ENCODE measurements around the gene SLC35E1. TPM values are rescaled to one million over a fixed set of nuclear protein-coding genes. Genes with fewer than 3 reads are reported as not detected.
A peak's percentile ranks its signal among the peaks of the same experiment; 100 is the strongest.

SLC35E1 gene
- total RNA-seq, 1 experiment from 2014 or later: 49.1 TPM

- peak; percentile 38 for ATAC-seq
- H3K9me2 ChIP-seq (ENCODE audit: insufficient read depth): no peaks in the 10 kb centered on the region
- H3K27me3 ChIP-seq (ENCODE audit: insufficient read depth, low read length): no peaks in the 10 kb centered on the region
- H3K4me3 ChIP-seq (replicated peaks in 1 of 2; ENCODE audit: low read depth in 1 of 2, low read length in 2 of 2): peak overlapping the region; percentile 81 to 89
- no peak for TF ChIP-seq CBX3 (IDR thresholded peaks at IDR 0.05; ENCODE audit: low read depth)
- no peak for TF ChIP-seq EZH2 (IDR thresholded peaks at IDR 0.05)
- no peak for TF ChIP-seq RAD21 (IDR thresholded peaks at IDR 0.05; ENCODE audit: low read depth)
- TF ChIP-seq EGR1 (IDR thresholded peaks at IDR 0.05; ENCODE audit: low read depth): no peak
- TF ChIP-seq REST (IDR thresholded peaks at IDR 0.05; ENCODE audit: low read depth): no peak
- no peak for TF ChIP-seq ELF1 (IDR thresholded peaks at IDR 0.05; ENCODE audit: borderline replicate concordance, low read depth)
- no peak for TF ChIP-seq CEBPB (IDR thresholded peaks at IDR 0.05; ENCODE audit: low read depth)
- TF ChIP-seq POLR2A (IDR thresholded peaks at IDR 0.05; ENCODE audit: borderline replicate concordance, extremely low read depth, insufficient read depth, insufficient read length): no peak
- no peak for TF ChIP-seq ZFX (IDR thresholded peaks at IDR 0.05)
- no peak for TF ChIP-seq POLR2AphosphoS5 (IDR thresholded peaks at IDR 0.05; ENCODE audit: low read depth, low read length)
- TF ChIP-seq, protein P1, sequence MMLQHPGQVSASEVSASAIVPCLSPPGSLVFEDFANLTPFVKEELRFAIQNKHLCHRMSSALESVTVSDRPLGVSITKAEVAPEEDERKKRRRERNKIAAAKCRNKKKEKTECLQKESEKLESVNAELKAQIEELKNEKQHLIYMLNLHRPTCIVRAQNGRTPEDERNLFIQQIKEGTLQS (IDR thresholded peaks at IDR 0.05): no peak
- TF ChIP-seq FOSL1 (IDR thresholded peaks at IDR 0.05; ENCODE audit: low read depth): no peak
- TF ChIP-seq JUND (IDR thresholded peaks at IDR 0.05): no peak
- TF ChIP-seq, protein P2, sequence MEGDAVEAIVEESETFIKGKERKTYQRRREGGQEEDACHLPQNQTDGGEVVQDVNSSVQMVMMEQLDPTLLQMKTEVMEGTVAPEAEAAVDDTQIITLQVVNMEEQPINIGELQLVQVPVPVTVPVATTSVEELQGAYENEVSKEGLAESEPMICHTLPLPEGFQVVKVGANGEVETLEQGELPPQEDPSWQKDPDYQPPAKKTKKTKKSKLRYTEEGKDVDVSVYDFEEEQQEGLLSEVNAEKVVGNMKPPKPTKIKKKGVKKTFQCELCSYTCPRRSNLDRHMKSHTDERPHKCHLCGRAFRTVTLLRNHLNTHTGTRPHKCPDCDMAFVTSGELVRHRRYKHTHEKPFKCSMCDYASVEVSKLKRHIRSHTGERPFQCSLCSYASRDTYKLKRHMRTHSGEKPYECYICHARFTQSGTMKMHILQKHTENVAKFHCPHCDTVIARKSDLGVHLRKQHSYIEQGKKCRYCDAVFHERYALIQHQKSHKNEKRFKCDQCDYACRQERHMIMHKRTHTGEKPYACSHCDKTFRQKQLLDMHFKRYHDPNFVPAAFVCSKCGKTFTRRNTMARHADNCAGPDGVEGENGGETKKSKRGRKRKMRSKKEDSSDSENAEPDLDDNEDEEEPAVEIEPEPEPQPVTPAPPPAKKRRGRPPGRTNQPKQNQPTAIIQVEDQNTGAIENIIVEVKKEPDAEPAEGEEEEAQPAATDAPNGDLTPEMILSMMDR (IDR thresholded peaks at IDR 0.05 in 2 of 3, conservative IDR thresholded peaks at IDR 0.05 in 1 of 3; ENCODE audit: borderline replicate concordance in 1 of 3, insufficient read depth in 1 of 3, low read depth in 2 of 3, low read length in 2 of 3): no peak
- TF ChIP-seq SP1 (IDR thresholded peaks at IDR 0.05; ENCODE audit: low read depth): no peak
- no peak for TF ChIP-seq ZBTB33 (IDR thresholded peaks at IDR 0.05; ENCODE audit: extremely low read depth, insufficient replicate concordance, low read length)
- TF ChIP-seq EZH2phosphoT487 (IDR thresholded peaks at IDR 0.05; ENCODE audit: borderline replicate concordance): no peak
- TF ChIP-seq SIN3A (IDR thresholded peaks at IDR 0.05; ENCODE audit: low read depth): no peak
- no peak for TF ChIP-seq TCF7L2 (IDR thresholded peaks at IDR 0.05; ENCODE audit: borderline replicate concordance, extremely low read depth, insufficient read depth, insufficient read length)
- no TSS peak for BruUV-seq (replicated peaks)
- peak overlapping the region; percentile 91 for H3K9ac ChIP-seq (ENCODE audit: low read length)
- H3K4me1 ChIP-seq (ENCODE audit: control insufficient read depth in 1 of 2, insufficient read depth in 2 of 2, low read length in 2 of 2): peaks cover 12 to 42% of the 10 kb centered on the region in 2 experiments
- RAD21 ChIA-PET (ENCODE audit: low non-redundant PET in 1 of 2, low total read pairs in 2 of 2, uncharacterized antibody in 2 of 2, unreplicated experiment in 2 of 2): no interaction called here
- H3K27ac ChIP-seq (ENCODE audit: low read depth, low read length): peak overlapping the region; percentile 75
- peaks cover 84% of the 10 kb centered on the region for H3K79me2 ChIP-seq (ENCODE audit: insufficient read depth, low read length)
- H3K9me3 ChIP-seq (ENCODE audit: control insufficient read depth in 1 of 2, insufficient read depth in 1 of 2, low read depth in 1 of 2, low read length in 2 of 2): no peaks in the 10 kb centered on the region
- CTCF ChIA-PET: no interaction called here
- peak overlapping the region; percentile 91 for H3K4me2 ChIP-seq (ENCODE audit: low read length)
- no peak for DNase-seq (ENCODE audit: low read depth, low spot score)
- no peak overlapping the region for H2AFZ ChIP-seq (ENCODE audit: low read depth, low read length, poor library complexity, severe bottlenecking)
- POLR2A ChIA-PET: interaction anchor here (1.8 kb wide), 1 partner anchor 13 kb away, joined by 6 read pairs; no protein-coding TSS in a partner anchor
- H3K36me3 ChIP-seq (ENCODE audit: control insufficient read depth in 1 of 2, insufficient read depth in 2 of 2, low read length in 2 of 2): peaks cover 18 to 23% of the 10 kb centered on the region in 2 experiments; a peak in 3 of 4 replicates
- no peaks in the 10 kb centered on the region for H4K20me1 ChIP-seq (ENCODE audit: insufficient read depth)
- intact Hi-C loops (cut with micrococcal nuclease): no loop called here
These were observed 338 bp downstream of the SLC35E1 start for GRCh38 chr19:16571822-16572331.
